Measurements from ENCODE around the gene LMAN2.
"Not testable (repeated sequence)": the region's sequence is repeated elsewhere in the genome, so short reads cannot be mapped to it uniquely, and the experiment has no call there.

The LMAN2 gene

GRCh38 chr5:177362610-177363507 is 11.4 kb upstream of the LMAN2 start:
- no peak for DNase-seq (ENCODE audit: low read depth)
- no peak for TF ChIP-seq CTCF (IDR thresholded peaks at IDR 0.05; ENCODE audit: low read depth, low read length, missing control alignments)
- H3K4me3 ChIP-seq (ENCODE audit: low read depth, low read length), result peak overlapping the region; percentile 45

GRCh38 chr5:177362292-177362609 is 10.8 kb upstream of the LMAN2 start:
- TF ChIP-seq CTCF (IDR thresholded peaks at IDR 0.05; ENCODE audit: low read depth, low read length, missing control alignments), result no peak
- no peak for DNase-seq (ENCODE audit: low read depth)
- peak overlapping the region; percentile 45; the same call in 1 of the 2 replicates for H3K4me3 ChIP-seq (ENCODE audit: low read depth, low read length)

- no peak for DNase-seq (ENCODE audit: low read depth)
- no peak overlapping the region; the same call in 1 of the 2 replicates for H3K4me3 ChIP-seq (ENCODE audit: low read depth, low read length)
- peak; percentile 16 for TF ChIP-seq CTCF (IDR thresholded peaks at IDR 0.05; ENCODE audit: low read depth, low read length, missing control alignments)
These were observed 10.2 kb upstream of the LMAN2 start for GRCh38 chr5:177361418-177362291.

- not testable (repeated sequence) for DNase-seq (ENCODE audit: low read depth); H3K4me3 ChIP-seq (ENCODE audit: low read depth, low read length)
These were observed 9.3 kb upstream of the LMAN2 start for GRCh38 chr5:177360740-177361139.

GRCh38 chr5:177359860-177360259 is 8.4 kb upstream of the LMAN2 start:
- DNase-seq (ENCODE audit: low read depth), result no peak
- H3K4me3 ChIP-seq (ENCODE audit: low read depth, low read length), result no peak overlapping the region
- TF ChIP-seq CTCF (IDR thresholded peaks at IDR 0.05; ENCODE audit: low read depth, low read length, missing control alignments), result no peak

- peak overlapping the region; percentile 76 for H3K4me3 ChIP-seq (ENCODE audit: low read depth, low read length)
- no peak for DNase-seq (ENCODE audit: low read depth)
- no peak for TF ChIP-seq CTCF (IDR thresholded peaks at IDR 0.05; ENCODE audit: low read depth, low read length, missing control alignments)
These were observed 8.0 kb upstream of the LMAN2 start for GRCh38 chr5:177359451-177359851.

GRCh38 chr5:177358370-177358819 is 6.9 kb upstream of the LMAN2 start:
- DNase-seq (ENCODE audit: low read depth), result no peak
- peak overlapping the region; percentile 76 for H3K4me3 ChIP-seq (ENCODE audit: low read depth, low read length)
- no peak for TF ChIP-seq CTCF (IDR thresholded peaks at IDR 0.05; ENCODE audit: low read depth, low read length, missing control alignments)
